ENCODE data around the gene CCNG1.
"Not testable (repeated sequence)": the region's sequence is repeated elsewhere in the genome, so short reads cannot be mapped to it uniquely, and the experiment has no call there.

The CCNG1 gene

GRCh38 chr5:163437309-163438182 lies at the start of gene CCNG1:
TSS of gene CCNG1 (plus strand) at chr5:163437595. CDS start at chr5:163439257, 1,662 bp downstream.
- DNase-seq (ENCODE audit: low read depth), result peak; percentile 91

DNA sequence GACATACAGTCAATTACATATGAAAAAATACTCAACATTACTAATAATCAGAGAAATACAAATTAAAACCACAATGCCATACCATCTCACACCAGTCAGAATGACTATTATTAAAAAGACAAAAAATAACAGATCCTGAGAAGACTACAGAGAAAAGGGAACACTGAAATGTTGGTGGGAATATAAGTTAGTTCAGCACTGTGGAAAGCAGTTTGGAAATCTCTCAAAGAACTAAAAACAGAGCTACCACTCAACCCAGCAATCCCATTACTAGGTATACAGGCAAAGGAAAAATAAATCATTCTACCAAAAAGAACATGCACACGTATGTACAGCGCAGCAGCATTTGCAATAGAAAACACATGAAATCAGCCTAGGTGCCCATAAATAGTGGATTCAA lies 41.6 kb upstream of the CCNG1 start:
- no peak for DNase-seq (ENCODE audit: low read depth)

DNA sequence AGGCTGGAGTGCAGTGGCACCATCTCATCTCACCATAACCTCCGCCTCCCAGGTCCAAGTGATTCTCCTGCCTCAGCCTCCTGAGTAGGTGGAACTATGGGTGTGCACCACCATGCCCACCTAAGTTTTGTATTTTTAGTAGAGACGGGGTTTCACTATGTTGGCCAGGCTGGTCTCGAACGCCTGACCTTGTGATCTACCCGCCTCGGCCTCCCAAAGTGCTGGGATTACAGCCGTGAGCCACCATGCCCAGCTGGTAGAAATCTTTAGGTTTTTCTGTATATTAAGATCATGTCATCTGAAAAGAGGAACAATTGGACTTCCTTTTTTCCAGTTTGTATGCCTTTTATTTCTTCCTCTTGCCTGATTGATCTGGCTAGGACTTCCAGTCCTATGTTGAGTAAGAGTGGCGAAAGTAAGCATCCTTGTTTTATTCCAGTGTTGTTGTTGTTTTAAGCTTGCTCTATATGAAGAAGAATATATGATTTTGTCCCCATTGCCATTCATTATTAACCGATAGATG lies 40.5 kb upstream of the CCNG1 start:
- DNase-seq (ENCODE audit: low read depth), result not testable (repeated sequence)

GRCh38 chr5:163397354-163397753 lies 40.0 kb upstream of the CCNG1 start:
- DNase-seq (ENCODE audit: low read depth), result no peak

GRCh38 chr5:163399923-163400322 lies 37.5 kb upstream of the CCNG1 start:
- DNase-seq (ENCODE audit: low read depth), result no peak

DNA sequence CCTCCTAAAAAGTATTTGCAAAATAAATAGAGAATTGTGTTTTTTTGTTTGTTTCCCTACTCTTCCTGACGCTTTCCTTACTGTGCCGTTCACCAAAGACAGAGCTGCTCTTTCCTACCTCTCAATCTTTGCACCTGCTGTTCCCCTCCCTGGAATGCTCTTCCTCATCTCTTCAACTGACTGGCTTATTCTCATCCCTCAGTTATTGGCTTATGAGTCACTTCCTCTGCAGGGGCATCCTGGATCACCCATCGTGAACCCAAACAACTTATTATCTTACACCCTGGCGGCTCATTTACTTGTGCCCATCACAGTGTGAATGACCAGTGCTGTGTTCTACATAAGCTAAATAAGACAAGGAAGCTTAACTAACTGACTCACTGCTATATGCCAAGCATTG lies 36.1 kb upstream of the CCNG1 start:
- DNase-seq (ENCODE audit: low read depth), result no peak

DNA sequence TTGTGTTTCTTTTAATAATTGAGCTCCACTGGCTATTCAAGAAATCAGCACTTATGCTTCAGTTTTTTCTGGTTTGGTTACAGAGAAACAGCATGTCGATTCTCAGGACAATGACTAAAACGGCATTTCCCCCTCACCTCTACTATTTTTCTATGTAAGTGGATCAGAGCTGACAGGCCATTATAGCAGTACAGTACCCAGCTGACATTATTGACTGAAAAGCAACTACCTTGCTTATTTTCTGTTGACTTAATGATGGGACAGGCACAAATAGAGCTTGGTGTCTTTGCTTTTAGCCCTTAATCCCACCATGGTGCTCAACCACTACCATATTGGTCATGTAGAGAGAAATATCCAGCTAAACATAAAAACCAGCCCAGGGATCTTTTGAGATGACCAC lies 35.4 kb upstream of the CCNG1 start:
- no peak for DNase-seq (ENCODE audit: low read depth)

- no peak for DNase-seq (ENCODE audit: low read depth)
Measured at GRCh38 chr5:163404364-163405173, 32.8 kb upstream of the CCNG1 start.

DNA sequence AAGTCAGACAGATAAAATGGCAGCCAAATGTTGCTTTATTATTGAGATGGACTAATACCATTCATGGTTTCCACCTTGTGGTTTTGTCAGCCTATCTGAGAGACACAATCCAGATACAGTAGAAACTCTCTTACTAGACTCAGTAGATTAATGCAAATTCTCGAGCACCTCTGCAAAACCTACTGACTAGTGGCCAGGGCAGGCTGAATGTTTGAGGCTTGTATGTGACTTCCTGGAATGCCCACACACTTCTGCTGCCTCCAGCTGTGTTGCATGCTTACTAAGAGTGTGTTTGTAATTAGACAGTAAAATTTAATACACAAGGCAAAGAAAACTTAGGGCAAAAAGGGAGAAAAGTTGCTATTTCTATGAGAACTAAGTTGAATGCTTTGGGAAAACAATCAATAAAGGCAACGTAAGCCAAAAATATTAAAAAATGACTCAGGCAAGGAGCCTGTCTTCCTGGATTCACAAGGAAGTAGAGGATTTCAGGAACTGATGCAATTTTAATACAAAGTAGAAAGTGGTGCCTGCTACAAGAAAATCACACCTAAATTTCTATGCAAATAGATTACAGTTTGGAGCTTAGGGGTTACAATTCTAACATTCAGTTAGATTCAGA lies 30.2 kb upstream of the CCNG1 start:
- peak; percentile 10 for DNase-seq (ENCODE audit: low read depth)

- DNase-seq (ENCODE audit: low read depth), result peak; percentile 35
Measured at GRCh38 chr5:163408311-163408923, 29.0 kb upstream of the CCNG1 start.

GRCh38 chr5:163409384-163409783 lies 28.0 kb upstream of the CCNG1 start:
- no peak for DNase-seq (ENCODE audit: low read depth)

- no peak for DNase-seq (ENCODE audit: low read depth)
Measured at GRCh38 chr5:163410505-163410904, 26.9 kb upstream of the CCNG1 start.

DNA sequence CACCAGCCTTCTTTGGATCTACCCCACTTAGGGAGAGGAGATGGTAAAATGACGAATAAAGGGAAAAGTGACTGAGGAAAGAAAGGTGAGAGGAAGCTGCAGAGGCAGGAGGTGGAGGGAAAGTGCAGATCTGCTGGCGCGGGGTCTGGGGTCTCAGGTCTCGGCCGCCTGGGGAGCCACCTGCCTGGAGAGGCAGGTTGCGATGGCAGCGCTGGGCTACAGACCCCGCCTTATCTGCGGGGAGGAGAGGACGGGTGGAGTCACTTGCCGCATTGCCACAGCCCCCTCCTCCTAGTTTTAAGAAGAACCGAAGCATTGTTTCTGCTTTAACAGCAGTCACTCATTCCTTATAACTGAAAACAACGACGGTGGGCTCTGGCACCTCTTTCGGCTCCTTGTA lies 21.7 kb upstream of the CCNG1 start:
- not testable (repeated sequence) for DNase-seq (ENCODE audit: low read depth)

GRCh38 chr5:163424836-163425235 lies 12.6 kb upstream of the CCNG1 start:
- no peak for DNase-seq (ENCODE audit: low read depth)

DNA sequence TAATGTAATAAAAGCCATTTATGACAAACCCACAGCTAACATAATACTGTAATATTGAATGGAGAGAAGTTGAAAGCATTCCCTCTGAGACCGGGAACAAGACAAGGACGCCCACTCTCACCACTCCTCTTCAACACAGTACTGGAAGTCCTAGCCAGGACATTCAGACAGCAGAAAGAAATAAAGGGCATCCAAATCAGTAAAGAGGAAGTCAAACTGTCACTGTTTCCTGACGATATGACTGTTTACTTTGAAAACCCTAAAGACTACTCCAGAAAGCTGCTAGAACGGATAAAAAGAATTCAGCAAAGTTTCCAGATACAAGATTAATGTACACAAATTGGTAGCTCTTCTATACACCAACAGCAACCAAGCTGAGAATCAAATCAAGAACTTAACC lies 11.3 kb upstream of the CCNG1 start:
- not testable (repeated sequence) for DNase-seq (ENCODE audit: low read depth)

GRCh38 chr5:163432544-163432943 lies 4.9 kb upstream of the CCNG1 start:
- DNase-seq (ENCODE audit: low read depth), result no peak

- no peak for DNase-seq (ENCODE audit: low read depth)
Measured at GRCh38 chr5:163433271-163433670, 4.1 kb upstream of the CCNG1 start.

- no peak for DNase-seq (ENCODE audit: low read depth)
Measured at GRCh38 chr5:163434401-163434866, 3.0 kb upstream of the CCNG1 start.

GRCh38 chr5:163436515-163436914 lies 880 bp upstream of the CCNG1 start:
- DNase-seq (ENCODE audit: low read depth), result no peak

GRCh38 chr5:163437011-163437308 lies 435 bp upstream of the CCNG1 start:
- DNase-seq (ENCODE audit: low read depth), result no peak

DNA sequence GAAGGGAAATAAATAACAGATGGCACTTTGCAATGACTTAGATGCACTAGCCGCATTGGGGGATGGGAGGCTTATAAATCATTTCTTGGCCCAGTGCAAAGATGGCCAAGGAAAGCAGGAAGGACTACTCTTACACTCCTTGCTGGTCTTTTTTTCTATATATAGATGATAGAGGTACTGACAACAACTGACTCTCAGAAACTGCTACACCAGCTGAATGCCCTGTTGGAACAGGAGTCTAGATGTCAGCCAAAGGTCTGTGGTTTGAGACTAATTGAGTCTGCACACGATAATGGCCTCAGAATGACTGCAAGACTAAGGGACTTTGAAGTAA lies 1.7 kb downstream of the CCNG1 start:
- DNase-seq (ENCODE audit: low read depth), result no peak

- no peak for DNase-seq (ENCODE audit: low read depth)
Measured at GRCh38 chr5:163440954-163441353, 3.6 kb downstream of the CCNG1 start.
